HG02884 (cell line): ENCODE measurements around the gene SERPINE1.

Experiments used
- ATAC-seq: cut with Tn5 transposase; IDR thresholded peaks from one replicate; pipeline ENCODE4 v1.9.1; 2021; ENCODE audit warnings: mild to moderate bottlenecking, moderate library complexity; ENCODE audit not compliant: unreplicated experiment

The SERPINE1 gene

DNA sequence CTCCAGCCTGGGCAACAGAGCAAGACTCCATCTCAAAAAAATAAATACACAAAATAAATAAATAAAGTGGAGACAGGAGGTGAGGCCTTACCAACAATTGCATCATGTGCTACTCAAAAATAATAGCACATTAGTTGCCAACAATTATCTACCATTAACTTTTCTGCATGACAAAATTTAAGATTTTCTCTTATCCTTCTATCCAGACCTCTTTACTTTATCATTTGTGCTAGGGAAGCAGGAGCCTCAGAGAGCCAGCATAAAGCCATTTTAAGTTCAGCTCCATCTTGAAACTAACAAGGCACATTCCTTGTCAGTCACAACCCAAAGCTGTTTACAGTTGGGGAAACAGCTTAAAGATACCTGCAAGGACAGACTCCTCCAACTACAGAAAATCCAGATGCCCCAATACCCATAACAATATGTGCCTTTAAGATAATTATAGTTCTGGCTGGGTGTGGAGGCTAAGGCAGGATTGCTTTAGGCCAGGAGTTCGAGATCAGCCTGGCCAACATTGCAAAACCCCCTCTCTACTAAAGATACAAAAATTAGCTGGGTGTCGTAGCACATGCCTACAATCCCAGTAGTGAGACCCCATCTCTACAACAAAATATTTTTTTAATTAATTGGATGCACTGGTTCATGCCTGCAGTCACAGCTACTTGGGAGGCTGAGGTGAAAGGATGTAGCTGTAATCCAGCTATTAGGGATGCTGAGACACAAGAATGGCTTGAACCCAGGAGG, 25.2 kb downstream of the SERPINE1 start:
- ATAC-seq: no peak

DNA sequence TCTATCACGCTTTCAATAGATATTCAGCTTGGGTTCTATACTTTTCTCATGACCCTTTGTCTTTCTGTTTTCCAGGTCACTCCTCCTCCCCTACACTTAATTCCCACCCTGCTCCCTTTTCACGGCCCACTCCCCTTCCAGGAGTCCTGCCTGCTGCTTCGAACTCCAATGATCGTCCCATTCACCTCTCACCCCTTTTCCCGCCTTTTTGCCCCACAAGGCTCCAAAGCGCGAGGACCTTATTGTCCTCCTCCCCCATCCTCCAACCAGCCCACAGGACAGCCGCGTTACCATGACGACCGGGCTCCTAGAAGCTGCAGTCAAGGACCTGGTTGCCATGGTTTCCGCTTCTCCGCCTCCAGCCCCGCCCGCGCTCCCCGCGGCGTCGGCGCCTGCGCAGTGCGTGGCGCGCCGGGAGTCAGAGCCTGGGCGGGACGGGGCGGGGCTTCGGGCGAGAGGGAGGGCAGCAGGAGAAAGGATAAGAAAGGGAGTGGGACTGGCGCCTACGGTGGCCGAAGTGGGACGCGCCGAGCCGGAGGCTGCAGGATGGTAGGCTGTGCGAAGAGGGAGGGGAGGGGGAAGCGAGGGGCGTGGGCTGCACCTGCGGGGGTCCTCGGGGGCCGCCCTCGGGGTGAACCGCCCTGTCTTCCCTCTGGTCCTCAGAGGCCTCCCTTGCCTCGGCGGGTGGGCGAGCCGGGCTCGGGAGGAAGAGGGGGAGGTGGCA, 27.2 kb downstream of the SERPINE1 start, which contains the start of gene AP1S1:
Gene AP1S1, plus strand, starts transcription at position 508 of the 724 bp plus-strand sequence. Its CDS starts 39 bp downstream, at position 547.
- ATAC-seq: peak; percentile 84

DNA sequence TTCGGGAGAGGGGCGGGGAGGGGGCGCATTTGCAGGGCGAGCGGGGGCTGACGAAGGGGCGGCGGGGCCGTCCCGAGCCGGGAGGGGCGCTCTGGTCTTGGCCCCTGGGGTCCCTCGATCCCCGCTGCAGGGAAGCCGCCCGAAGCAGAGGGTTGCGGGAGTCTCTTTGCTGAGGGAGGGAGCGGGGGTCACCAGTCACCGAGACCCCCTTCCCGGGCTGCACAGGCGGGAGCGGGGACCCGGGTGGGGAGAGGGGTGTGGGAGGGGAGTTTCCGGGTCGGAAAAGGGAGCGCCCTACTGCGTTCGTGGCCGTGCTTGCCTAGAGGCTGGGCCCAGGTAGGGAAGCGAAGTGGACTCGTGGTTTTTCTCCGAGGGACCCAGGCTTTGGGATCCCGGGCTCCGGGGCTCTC, 27.8 kb downstream of the SERPINE1 start:
- ATAC-seq: peak; percentile 15

DNA sequence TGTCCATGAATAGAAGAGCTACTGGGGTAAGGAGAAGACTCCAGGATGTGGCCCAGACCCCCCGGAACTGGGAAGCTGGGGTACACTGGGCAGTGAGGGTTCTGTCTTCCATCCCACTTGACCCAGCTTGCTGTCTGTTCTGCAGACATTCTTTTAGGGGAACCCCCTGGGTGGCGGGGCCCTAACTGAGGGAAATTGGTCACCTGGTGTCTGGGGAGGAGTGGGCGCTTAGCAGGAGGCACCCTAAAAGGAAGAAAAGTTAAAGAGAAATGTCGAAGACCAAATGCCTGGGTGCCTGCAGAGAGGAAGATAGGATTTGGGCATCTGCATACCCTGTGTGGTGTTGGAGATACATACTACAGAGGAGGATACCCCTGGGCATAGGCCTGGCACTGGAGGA, 28.4 kb downstream of the SERPINE1 start:
- no peak for ATAC-seq

DNA sequence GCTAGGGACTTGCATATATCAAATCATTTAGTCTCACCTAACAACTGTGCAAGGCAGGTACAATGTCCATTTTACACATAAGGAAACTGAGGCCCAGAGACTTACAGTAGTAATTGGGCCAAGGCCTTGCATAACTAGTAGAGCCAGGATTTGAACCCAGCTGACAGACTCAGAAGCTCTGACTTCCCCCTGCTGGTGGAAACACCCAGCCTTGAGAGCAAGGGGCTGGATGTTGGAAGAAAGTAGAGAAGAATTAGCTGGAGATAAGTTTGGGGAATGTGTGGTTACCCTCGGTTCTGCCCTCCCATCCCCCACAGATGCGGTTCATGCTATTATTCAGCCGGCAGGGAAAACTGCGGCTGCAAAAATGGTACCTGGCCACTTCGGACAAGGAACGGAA, 29.4 kb downstream of the SERPINE1 start:
- ATAC-seq: no peak

DNA sequence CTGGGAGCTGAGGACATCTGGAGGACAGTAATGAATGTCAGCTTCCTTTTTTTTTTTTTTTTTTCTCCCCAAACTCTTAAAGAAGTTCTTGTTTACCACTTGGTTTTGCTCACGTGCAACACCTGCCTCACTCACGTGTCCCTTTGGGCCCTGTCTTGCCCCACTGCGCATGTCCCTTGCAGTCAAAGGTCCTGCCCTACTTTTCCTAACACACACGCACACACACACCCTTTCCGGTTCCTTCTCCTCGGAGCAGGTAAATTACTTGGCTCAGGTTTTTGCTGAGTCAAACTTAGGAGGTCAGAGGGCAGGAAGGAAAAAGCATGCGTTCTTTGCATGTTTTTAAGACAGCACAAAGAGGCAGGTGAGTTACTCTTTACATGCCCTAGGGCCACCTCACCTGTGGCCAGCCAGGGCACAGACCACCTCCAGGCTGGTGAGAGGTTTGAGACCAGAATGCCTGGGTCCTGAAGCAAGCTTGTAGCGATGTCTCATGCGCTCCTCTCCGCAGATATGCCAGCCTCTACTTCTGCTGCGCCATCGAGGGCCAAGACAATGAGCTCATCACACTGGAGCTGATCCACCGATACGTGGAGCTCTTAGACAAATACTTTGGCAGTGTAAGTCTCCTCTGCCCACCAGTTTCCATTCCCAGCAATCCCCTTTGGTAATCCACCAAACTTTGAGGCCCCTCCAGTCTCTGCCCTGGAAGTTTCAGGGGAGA, 30.1 kb downstream of the SERPINE1 start:
- no peak for ATAC-seq

DNA sequence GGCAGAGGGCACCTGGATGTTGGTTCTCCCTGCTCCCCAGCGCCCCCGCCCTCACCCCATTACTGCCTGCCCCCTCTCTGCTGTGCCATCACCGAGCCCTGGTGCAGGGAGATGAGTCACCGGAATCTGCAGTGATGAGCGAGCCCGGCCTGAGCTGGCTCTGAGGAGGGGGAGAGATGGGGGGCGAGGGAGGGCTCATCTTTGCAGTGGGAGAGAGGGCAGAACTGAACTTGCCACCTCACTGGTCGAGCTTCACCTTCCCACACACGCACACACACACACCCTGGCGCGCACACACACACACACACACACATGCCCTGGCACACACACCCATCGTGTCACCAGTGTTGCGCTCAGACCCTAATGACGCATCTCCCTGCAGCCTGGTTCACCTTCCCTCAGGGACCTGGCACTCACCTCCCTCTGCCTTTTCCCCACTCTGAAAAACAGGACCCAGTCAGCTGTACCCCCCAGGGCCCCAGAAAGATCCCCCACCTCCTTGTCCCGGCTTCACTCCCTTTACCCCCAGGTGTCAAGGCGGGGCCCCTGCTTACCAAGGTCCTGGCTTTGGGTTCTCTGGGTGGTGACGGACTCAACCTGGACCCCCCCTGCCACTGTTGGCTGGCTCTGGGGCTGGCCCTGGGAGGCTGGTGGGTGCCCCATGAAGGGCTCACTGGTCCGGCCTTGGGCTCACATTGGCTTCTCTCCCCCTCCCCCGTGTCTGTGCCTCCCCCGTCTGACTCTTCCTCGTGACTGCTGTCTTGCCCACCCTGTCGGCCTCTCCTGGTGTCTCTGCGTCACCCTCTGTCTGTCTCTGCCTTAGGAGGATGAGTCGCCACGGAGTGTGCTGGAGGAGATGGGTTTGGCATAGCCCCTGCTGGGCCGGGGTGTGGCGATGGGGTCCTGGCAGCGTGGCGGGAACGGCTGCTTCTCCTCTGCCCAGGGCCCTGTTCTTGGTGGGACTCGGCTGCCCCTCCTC, 33.1 kb downstream of the SERPINE1 start:
- no peak for ATAC-seq

DNA sequence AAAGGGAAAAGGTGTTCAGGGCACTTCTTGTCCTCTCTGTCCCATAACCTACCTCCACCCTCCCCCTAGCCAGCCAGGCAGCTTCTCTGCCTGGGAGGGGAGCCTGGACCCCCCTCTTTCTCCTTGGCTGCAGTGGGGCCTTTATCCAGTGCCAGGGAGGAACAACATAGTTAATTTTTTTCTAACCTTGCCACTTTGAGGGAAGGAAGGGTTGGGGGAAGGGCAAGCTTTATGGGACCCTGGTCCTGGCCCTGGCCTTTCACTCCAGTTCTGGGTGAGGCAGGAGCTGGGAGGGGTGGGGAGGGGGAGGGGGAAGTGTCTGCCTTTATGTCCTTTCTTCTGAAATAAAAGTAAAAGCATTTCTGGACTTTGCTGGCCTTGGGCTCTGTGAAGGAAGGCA, 34.0 kb downstream of the SERPINE1 start:
- no peak for ATAC-seq

DNA sequence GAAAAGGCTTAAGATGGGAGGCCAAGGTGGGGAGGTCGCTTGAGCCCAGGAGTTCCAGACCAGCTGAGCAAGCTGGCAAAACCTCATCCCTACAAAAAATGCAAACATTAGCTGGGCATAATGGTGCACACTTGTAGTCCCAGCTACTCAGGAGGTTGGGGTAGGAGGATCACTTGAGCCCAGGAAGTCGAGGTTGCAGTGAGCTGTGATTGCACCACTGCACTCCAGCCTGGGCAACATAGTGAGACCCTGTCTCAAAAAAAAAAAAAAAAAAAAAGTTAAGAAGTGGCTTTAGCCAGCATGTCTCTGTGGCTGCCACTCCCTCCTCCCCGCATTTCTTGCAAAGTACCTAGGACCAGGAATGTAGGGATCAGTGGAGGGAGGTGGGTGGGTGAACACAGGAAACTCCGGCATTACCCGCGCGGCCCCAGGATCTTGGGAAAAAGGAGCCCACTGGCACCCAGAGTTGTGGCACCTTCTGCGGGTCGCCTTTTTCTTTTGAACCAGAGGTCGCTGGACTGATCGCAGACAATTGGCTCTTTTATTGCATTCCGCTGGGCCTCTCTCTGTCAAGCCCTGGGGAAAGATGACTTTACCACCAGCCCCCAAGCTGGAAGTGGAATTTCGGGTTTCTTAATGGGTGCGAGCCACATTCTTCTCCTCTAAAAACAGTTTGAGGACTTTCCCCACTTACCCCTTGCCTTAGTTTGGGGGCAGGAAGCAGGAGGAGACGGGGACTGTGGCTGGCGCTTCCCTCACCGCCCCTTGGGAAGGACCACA, 35.0 kb downstream of the SERPINE1 start:
- no peak for ATAC-seq

DNA sequence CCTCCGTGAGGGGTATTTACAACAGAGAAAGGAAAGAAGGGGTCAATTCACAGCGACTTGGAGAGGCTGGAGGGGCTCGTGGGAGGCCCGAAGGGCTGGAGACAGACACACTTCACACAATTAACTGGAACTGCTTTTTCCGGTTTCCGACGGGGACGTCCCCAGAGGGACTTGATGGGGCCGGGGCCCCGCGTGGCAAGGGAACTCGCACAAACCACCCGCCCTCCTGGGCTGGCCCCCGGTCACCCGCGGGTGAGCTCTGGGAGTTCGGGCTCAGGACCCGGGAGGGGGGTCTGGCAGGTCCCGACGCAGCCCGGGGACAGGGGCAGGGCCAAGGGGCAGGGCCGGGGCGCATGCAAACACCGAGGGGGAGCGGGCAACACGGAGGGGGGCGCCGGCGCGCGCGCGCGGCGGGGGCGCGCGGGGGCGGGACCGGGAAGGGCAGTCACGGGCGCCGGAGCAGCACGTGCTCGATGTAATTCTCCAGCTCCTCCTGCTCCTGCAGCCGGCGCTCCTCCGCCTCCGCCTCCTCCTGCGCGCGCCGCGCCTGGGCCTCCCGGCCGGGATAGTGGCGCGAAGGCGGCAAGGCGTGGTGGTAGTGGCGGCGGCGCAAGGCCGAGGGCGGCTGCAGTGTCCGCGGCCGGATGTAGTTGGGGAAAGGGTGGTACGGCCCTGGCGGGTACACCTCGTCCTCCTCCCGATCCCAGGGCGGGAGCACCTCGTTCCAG, 35.8 kb downstream of the SERPINE1 start:
- ATAC-seq: no peak

DNA sequence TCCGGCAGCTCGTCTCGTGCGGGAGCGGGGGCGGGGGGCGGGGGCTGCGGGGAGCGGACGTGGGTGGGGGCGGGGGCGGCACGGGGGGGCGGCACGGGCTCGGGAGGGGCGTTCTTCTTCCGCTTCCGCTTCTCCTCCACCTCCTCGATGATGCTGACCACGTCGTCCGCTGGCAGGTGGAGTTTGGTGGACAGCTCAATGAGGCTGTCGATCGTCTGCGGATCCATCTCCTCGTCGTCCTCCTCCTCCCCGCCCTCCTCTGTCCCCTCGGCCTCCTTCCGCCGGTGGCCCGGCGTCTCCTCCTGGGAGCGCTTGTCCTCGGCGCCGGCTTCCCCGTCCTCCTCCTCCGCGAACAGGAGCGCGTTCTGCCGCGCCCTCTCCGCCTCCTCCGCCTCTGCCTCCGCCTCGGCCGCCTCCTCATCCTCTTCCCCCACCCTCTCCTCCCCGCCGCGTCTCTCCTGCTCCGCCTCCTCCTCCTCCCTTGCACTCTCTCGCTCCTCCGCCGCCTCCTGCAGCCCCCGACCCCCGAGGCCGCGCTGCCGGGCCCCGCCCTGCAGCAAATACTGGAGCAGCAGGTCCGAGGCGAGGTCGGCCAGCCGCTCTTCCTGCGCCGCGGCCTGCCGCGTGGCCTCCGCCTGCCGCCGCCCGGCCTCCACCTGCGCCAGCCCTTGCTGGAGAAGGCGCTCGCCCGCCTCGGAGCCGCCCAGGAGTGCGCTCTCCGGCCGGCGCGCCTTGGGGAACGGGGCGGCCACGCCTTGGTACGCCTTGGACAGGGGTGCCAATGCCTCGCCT, 36.6 kb downstream of the SERPINE1 start:
- no peak for ATAC-seq

DNA sequence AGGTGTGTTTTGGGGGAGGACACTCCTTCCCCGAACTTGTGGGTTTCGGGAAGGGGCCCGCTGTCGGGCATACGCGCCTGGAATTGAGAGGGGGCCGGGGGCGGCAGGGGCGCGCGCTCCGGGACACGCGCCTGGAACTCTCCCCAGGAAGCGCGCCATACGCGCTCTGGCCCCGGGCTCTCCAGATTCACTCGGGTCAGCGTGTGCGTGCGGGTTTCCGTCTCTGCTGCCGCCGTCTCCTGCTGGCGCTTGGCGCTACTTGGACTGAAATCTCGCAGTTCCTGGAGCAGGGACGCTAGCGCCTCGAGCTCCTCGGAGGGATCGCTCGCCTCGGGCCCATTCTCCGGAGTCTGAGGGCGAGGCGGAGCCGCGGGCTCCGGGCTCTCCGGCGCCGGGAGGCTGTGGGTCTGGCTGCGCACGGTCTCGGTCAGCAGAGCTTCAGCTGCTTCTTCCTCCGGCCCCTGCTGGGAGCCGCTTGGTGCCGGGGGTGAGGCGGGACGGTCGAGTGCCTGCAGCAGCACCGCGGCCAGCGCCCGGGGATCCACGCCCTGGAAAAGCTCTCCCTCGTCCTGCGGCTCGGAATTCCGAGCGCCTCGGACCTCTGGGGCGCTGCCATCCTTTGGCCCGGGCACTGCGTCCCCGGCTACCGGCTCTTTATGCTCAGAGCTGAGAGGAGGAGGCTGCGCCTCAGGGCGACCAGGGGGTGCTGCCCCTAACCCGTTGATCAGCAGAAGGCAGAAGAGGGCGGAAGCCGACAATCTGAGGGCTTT, 37.4 kb downstream of the SERPINE1 start:
- no peak for ATAC-seq

DNA sequence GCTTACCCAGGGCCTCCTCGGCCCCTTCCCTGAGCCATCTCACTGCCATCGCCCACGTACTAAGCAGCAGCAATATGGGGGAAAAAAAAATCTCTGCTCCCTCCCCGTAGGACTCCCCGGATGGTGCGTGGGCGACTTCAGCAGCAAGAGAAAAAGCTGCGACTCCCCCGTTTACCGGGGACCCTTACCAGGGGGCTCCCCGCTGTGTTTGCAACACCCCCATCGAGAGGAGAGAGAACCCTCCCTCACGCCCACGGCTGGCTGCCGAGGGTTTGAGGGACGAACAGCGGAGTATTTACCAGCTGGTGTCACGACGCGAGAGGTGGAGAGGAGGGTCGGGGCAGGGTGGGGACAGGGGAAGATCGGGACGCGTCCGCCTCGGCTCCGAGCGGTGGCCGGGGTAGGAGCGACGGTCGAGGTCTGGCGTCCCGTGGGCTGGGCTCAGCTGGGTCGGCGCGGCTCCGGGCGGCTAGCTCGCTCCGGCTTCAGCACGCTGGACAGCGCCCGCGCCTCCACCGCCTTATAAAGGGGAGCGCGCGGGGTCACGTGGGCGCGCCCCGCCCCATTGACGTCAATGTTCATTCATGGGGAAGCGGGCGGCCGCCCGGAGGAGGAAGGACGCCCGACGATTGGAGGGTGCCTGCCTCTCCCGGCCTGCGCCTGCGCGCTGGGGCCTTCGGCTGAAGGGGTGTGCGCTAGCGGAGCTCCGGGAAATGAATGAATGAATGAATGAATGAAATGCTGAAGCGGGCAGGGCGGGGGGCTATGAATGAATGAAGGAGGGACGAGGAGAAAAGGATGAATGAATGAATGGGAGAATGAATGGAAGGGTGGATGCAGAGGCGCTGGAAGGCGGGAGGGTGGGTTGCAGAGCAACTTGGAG, 38.4 kb downstream of the SERPINE1 start, which contains the start of gene VGF:
Gene VGF, minus strand, starts transcription at position 495 of the 883 bp plus-strand sequence. CDS start 726 bp downstream, outside the sequence.
- no peak for ATAC-seq

DNA sequence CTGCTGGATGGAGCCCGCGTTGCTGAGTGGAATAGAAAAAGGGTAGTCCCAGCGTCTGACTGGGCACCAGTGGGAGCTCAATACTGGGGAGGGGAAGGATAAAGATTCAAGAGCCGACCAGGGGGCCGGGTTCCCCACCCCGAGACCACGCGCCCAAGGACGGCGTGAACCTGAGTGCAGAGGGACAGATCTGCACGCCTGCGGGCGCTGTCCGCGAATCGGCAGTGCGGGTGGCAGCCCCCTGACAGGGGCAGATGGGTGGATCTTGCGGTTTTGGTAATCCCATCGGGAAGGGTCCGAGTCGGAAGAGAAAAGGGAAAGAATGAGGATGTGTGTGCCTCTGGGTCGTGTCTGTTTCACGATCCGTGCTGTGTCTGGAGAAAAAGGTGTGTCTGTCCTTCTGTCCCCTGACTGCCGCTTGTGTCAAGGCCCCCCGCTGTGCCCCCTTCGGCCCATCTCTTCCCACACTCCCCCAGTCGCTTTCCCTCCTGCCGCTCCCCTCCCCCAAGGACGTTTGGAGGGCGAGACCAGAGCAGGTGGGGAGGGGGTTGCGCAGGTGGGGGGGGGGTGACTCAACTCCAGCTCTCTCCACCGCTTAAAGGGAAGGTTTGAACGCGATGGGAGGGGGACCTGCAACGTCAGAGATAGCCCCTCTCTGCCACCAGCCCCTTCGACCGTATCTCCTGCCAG, 39.2 kb downstream of the SERPINE1 start:
- ATAC-seq: no peak

DNA sequence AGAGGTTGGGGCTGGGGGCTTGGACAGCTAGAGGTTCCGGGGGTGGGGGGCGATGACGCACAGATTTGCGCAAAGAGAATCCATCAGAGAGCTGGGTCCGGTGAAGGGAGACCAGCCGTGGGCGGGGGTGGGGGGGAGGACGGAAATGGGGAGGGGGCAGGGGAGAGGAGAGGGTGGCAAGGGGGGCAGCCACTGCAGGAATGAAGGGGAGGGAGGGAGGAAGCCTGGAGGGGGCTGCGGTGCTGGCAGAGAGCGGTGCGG, 39.7 kb downstream of the SERPINE1 start:
- no peak for ATAC-seq
